Right ventricle myocardium inferior (tissue), 1 donor: ENCODE results near the gene COL11A2. TPM values are rescaled to one million over a fixed set of nuclear protein-coding genes. Genes with fewer than 3 reads are reported as not detected.

Experiments
- ATAC-seq: fragments of 200-7000 bp; cut with Tn5 transposase; one replicate; pipeline ENCODE4 v1.9.1; 2020; ENCODE audit warnings: mild to moderate bottlenecking, moderate library complexity
- DNase-seq: peaks from one replicate; pipeline ENCODE4 v3.0.0; 2021; ENCODE audit errors: missing footprints
- intact Hi-C: fragments of 100-400 bp; cut with DNase I; formaldehyde crosslinking; loops from one replicate; pipeline ENCODE4 v1.11.0; 2022
- total RNA-seq: library from RNA; stranded (reverse); fragmentation: NEBNext Ultra II Directional; extraction: Animal tissue kit (Norgen Biotek cat#: 25700); gene quantifications from one replicate; pipeline ENCODE4 v1.2.1, GENCODE V29; 2021
- donor health status: DM: no; HTN: yes; CAD: no; lungs with severe emphysema.

COL11A2 gene
- total RNA-seq, 1 donor from 2014 or later = 1.1 TPM

GRCh38 chr6:33181141-33181540, 11.1 kb downstream of the COL11A2 start:
- no peak for ATAC-seq
- peak; percentile 25 for DNase-seq
- intact Hi-C loops = no loop called here

- intact Hi-C loops = no loop called here
- DNase-seq = peak; percentile 51
- no peak for ATAC-seq
Measured at GRCh38 chr6:33178755-33179475, 13.4 kb downstream of the COL11A2 start.

DNA sequence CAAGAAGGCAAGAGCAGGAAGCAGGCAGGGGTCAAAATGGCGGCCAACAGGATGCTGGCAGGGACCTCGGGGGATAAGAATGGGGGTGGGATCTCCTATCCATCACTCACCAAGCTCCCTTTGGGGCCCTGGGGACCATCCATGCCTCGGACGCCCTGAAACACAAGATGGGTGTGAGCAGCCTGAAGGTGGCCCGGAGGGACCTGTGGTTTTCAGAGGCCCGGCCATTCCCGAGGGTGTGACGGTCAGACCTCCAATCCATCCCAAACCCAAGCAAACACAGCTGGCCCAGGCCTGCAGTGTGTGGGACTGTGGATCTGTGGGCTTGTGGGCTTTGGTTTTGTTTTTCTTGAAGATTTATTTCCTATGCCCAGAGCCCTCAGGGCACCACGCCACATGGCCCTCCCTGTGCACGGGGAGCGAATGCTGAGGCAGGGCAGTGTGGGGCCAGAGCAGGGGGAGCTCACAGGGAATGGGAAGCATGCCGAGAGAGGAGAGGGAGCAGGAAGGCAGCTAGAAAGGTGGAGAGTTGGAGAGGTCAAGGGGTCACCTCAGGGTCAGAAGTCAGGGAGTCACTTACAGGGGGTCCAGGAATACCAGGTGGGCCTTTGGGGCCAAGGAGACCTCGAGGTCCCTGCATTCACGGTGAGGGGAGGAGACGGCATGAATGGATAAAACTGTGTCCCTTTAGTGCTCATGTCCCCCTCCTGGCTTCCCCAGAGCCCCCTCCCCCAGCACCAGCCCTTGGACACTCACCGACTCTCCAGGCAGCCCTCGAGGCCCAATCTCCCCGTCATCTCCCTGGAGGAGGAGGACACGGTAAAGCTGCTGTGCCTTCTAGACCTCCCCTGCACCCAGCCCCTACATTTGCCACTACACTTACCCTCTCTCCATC, 14.5 kb downstream of the COL11A2 start:
- DNase-seq (peak; percentile 39), ATAC-seq (no peak)
- intact Hi-C loops = no loop called here

- intact Hi-C loops = no loop called here
- DNase-seq (no peak), ATAC-seq (no peak)
Measured at GRCh38 chr6:33176906-33177305, 15.4 kb downstream of the COL11A2 start.

DNA sequence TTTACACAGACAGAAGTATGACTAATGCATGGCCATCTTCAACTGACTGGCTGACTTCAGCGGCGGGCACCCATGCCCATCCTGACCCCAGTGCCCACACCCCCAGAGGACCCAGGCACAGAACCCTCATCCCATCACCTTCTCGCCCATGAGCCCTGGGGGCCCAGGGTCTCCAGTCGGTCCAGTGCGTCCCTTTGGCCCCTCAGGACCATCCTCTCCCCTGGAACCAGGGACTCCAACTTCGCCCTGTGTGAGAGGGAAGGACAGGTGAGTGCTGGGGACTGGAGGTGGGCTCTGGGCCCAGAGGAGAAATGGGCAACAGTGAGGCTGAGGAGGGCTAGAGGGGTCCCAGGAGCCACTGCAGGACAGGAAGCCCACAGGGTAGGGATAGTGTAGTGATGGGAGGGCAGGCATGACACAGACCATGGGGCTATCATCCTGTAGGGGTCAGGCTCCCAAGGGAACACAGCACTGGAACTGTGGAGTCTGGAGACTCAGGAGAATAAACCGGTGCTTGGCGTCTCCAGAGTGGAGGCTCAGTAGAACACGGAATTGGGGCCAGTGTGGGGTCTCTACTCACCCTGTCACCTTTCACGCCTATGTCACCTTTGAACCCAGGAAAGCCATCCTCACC, 16.7 kb downstream of the COL11A2 start:
- peak; percentile 43 for DNase-seq
- intact Hi-C loops = no loop called here

DNA sequence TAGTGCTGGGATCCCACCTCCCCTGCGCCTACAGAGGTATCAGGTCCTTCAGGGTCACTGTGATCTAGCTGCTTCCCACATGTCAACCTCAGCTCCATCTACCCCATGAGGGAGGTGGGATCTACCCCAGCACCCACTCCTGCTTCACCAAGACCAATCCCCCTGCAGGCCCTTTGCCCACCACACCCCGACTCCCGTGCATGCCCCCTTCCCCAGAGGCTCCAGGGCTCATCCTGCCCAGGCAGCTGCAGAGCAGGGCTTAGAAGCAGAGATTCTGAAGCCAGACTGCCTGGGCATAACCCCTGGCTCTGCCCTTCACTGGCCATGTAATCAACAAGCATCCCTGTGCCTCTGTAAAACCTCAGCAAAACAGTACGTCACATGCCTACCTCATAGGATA, 17.5 kb downstream of the COL11A2 start:
- ATAC-seq = no peak
- DNase-seq = no peak
- intact Hi-C loops = no loop called here

More for the DNA sequence above, 16.7 kb downstream of the COL11A2 start:
- no peak for ATAC-seq

DNA sequence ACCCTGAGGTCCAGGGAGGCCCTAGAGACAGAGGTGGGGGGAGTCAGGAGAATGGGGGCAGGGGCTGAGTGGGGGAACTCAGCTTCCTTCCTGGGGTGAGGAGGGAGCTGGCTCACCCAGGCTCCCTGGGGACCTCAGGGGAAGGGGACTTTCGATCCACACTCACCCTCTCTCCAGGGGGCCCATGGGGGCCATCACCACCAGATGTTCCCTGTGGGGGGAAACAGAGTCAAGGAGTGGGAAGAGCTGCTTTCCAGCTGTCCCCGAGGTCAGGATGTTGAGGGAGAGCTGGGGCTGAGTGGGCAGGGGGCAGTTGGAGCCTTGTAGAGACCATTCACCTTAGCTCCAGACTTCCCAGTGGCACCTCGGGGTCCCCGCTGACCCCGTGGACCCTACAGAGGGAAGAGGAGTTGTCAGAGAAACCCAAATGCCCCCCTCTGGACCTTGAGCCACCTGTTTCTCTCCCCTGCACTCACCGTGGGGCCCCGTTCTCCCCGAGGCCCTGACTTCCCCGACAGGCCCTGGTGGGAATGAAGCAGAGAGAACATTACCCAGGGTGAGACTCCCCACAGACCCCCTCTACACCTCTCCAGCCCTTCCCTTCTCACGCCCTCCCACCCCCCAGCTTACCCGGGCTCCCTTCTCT, 18.6 kb downstream of the COL11A2 start:
- no peak for DNase-seq

DNA sequence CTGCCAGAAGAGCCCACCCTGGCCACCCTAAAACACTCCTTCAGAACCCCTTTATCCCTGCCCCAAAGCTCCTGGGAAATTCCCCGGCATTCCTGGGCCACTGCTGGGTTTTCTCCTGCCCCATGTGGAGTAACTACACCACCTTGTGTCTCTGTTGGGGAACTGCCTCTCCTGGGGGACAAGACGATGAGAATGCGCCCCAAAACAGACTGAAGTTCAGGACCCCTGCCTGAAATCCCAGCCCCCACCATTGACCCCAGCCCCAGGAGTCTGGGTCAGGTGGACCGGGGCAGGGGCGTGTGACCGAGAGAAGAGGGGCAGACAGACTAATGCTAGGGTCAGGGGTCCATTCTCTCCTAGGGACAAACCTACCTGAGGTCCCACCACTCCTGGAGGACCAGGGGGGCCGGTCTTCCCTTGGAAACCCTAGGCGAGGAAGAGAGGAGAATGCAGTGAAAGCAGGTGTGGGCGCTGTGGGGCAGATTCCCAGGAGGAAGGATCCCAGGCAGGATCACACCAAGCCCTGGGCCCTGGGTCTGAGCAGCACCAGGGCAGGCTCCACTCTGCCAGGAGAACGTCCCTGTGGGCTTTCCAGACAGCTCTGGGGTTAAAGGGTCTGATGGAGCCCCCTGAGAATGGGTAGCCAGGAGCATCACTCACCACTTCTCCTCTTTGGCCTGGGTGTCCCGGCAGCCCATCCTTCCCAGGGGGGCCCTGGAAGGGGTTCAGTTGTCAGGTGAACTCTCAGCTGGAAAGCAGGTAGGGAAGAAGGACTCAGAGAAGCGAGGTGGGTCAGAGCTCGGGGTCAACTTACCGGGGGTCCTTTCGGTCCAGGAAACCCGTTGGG, 19.4 kb downstream of the COL11A2 start:
- no peak for ATAC-seq
- peak; percentile 35 for DNase-seq
- intact Hi-C loops = no loop called here

More for the DNA sequence above, 18.6 kb downstream of the COL11A2 start:
- intact Hi-C loops = no loop called here
- no peak for ATAC-seq

GRCh38 chr6:33171880-33172687, 20.2 kb downstream of the COL11A2 start:
- no peak for ATAC-seq
- intact Hi-C loops = no loop called here
- peak; percentile 15 for DNase-seq

DNA sequence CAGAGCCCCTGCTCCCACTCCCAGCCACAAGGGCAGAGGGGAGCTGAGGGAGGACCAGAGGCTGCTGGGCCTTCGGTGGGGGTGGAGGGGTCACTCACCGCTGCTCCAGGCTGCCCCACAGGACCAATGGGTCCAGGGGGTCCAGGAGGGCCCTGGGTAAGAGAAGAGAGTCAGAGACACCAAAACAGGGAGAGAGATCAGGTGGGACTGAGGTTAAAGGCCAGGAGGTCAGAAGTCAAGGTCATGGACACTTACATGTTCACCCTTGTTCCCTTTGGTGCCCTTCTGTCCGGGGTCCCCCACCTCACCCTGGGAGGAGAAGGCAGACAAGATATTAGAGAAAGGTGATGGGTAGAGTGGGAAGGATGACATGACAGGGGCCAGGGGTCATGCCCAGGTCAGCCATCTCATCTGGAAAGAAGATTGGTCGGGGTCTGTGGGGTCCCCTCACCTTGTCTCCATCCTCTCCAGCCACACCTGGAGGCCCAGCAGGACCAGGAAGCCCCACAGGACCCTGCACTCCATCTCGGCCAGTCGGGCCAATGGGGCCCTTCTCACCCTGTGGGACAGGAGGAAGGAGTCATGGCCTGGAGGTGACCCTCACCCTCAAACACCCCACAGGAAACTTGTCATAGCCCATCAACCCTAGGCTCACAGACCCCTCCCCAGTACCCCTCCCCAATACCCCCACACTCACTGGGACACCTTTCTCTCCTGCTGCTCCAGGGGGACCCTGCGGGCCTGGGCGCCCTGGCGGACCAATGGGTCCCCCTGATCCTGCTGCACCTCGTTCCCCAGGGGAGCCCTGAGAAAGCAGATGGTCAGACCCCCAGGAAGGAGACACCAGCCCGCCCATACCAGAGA, 21.0 kb downstream of the COL11A2 start:
- ATAC-seq (no peak), DNase-seq (peak; percentile 57)
- intact Hi-C loops = no loop called here

DNA sequence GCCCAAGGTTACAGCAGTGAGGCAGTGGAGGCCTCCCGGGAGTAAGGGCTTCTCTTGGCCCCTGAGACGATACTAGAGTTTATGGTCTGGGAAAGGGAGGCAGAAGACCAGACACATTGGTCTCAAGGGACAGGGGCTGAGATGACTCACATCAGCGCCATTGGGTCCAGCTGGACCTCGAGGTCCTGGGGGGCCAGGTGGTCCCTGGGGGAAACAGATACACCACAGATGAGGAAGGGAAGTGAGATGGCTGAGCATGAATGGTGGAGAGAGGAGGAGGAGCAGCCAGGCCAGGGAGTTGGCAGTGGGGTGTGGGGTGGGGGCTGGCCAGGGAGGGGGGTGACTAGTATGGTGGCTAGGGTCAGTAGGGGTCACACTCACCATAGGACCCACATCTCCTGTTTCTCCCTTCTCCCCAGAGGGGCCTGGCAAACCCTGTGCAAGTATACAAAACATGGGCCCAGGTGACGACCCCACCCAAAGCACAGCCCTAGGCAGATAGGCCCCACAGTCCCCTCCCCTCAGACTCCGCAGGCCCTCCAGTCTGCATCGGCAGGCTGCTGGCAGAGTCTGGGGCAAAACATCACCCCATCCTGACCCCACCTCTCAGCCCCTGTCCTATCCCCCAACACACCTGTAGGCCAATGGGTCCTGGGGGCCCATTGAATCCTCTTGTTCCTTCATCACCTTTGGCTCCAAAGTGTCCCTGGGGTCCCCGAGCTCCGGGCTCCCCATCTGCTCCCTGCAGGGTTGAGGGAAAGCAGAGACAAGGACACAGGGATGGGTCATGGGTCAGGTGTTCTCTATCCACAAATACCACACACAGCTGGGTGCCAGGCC, 21.9 kb downstream of the COL11A2 start:
- intact Hi-C loops = no loop called here
- ATAC-seq = no peak
- DNase-seq = peak; percentile 47

- intact Hi-C loops = no loop called here
- no peak for ATAC-seq
- DNase-seq = peak; percentile 42
Measured at GRCh38 chr6:33169291-33170175, 22.7 kb downstream of the COL11A2 start.

DNA sequence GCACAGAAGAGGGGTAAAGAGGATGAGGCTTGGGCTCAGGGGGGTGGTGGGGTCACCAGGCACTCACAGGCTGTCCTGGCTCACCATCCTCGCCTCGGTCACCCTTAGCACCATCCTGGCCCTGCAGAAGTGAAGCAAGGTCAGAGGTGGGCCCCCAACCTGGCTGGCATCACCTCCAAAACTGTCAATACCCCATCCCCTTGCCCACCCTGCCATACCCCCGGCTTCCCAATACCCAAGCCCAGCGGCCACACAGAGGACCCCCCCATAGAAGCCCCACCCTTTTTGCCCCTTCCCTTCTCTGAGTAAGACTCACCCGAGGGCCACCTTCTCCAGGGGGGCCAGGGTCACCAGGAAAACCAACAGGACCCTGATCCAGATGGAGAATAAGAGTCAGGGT, 23.6 kb downstream of the COL11A2 start:
- no peak for DNase-seq
- no peak for ATAC-seq
- intact Hi-C loops = no loop called here

GRCh38 chr6:33168284-33168601, 24.0 kb downstream of the COL11A2 start:
- ATAC-seq (no peak), DNase-seq (no peak)
- intact Hi-C loops = no loop called here
